Right ventricle myocardium superior (tissue), 1 donor: ENCODE data around the gene INPP5A. TPM values are rescaled to one million over a fixed set of nuclear protein-coding genes. Genes with fewer than 3 reads are reported as not detected.
"Not testable (repeated sequence)": the region's sequence is repeated elsewhere in the genome, so short reads cannot be mapped to it uniquely, and the experiment has no call there.

Experiments used
- ATAC-seq: fragments of 200-7000 bp; cut with Tn5 transposase; one replicate; pipeline ENCODE4 v1.9.1; 2020; ENCODE audit warnings: mild to moderate bottlenecking; ENCODE audit not compliant: poor library complexity
- DNase-seq: peaks from one replicate; pipeline ENCODE4 v3.0.0-alpha.2; 2020
- intact Hi-C: fragments of 100-400 bp; cut with DNase I; formaldehyde crosslinking; loops from one replicate; pipeline ENCODE4 v1.11.2; 2022
- total RNA-seq: library from RNA; stranded (reverse); fragmentation: NEBNext Ultra II Directional; extraction: Animal tissue kit (Norgen Biotek cat#: 25700); gene quantifications from one replicate; pipeline ENCODE4 v1.2.1, GENCODE V29; 2021
- donor health status: DM: no; HTN: yes; CAD: no; lungs with severe emphysema.

Gene INPP5A
- total RNA-seq, 1 donor from 2014 or later: 99.1 TPM

GRCh38 chr10:132786476-132786883 is 248.9 kb downstream of the INPP5A start:
- intact Hi-C loops: no loop called here
- ATAC-seq: no peak
- no peak for DNase-seq

- intact Hi-C loops: no loop called here
- no peak for ATAC-seq
- no peak for DNase-seq
Measured at GRCh38 chr10:132786884-132787494, 249.4 kb downstream of the INPP5A start.

GRCh38 chr10:132787495-132788179 is 250.1 kb downstream of the INPP5A start:
- DNase-seq (no peak), ATAC-seq (no peak)
- intact Hi-C loops: no loop called here

GRCh38 chr10:132788180-132788830 is 250.7 kb downstream of the INPP5A start:
- DNase-seq (no peak), ATAC-seq (peak; percentile 42)
- intact Hi-C loops: no loop called here

- DNase-seq: no peak
- intact Hi-C loops: no loop called here
- ATAC-seq: no peak
Measured at GRCh38 chr10:132788831-132789219, 251.2 kb downstream of the INPP5A start.

- no peak for ATAC-seq
- no peak for DNase-seq
- intact Hi-C loops: no loop called here
Measured at GRCh38 chr10:132789659-132790148, 252.1 kb downstream of the INPP5A start.

- DNase-seq: no peak
- intact Hi-C loops: no loop called here
- ATAC-seq: no peak
Measured at GRCh38 chr10:132790470-132790869, 252.9 kb downstream of the INPP5A start.

- ATAC-seq (no peak), DNase-seq (no peak)
- intact Hi-C loops: no loop called here
Measured at GRCh38 chr10:132790934-132791829, 253.6 kb downstream of the INPP5A start.

GRCh38 chr10:132792099-132792498 is 254.5 kb downstream of the INPP5A start:
- DNase-seq, intact Hi-C loops, ATAC-seq: not testable (repeated sequence)

- intact Hi-C loops: no loop called here
- DNase-seq: no peak
- no peak for ATAC-seq
Measured at GRCh38 chr10:132792796-132793195, 255.2 kb downstream of the INPP5A start.

GRCh38 chr10:132793213-132793612 is 255.6 kb downstream of the INPP5A start:
- DNase-seq (no peak), ATAC-seq (no peak)
- intact Hi-C loops: no loop called here

- intact Hi-C loops: no loop called here
- ATAC-seq (no peak), DNase-seq (no peak)
Measured at GRCh38 chr10:132793871-132794849, 256.6 kb downstream of the INPP5A start.

- ATAC-seq: no peak
- intact Hi-C loops: no loop called here
- DNase-seq: no peak
Measured at GRCh38 chr10:132796846-132797245, 259.3 kb downstream of the INPP5A start.

GRCh38 chr10:132797986-132798385 is 260.4 kb downstream of the INPP5A start:
- intact Hi-C loops, DNase-seq, ATAC-seq: not testable (repeated sequence)

- intact Hi-C loops: no loop called here
- no peak for DNase-seq
- ATAC-seq: no peak
Measured at GRCh38 chr10:132798403-132798802, 260.8 kb downstream of the INPP5A start.

- DNase-seq (no peak), ATAC-seq (no peak)
- intact Hi-C loops: no loop called here
Measured at GRCh38 chr10:132798876-132799275, 261.3 kb downstream of the INPP5A start.

GRCh38 chr10:132799865-132800264 is 262.3 kb downstream of the INPP5A start:
- ATAC-seq (no peak), DNase-seq (no peak)
- intact Hi-C loops: no loop called here

GRCh38 chr10:132802048-132802447 is 264.5 kb downstream of the INPP5A start:
- no peak for ATAC-seq
- no peak for DNase-seq
- intact Hi-C loops: no loop called here
